Prostate gland (tissue), 2 donors: ENCODE data around the gene GPC5.

ENCODE experiments used
- CTCF ChIP-seq, 4 experiments: fragments of 200-600 bp in 2 of 4; fragments of 450-650 bp in 2 of 4; sonication (generic) in 2 of 4; IDR thresholded peaks; 1 replicate in 3 of 4; 2 replicates in 1 of 4; pipeline ENCODE4 v1.5.1; 2016 to 2019; ENCODE audit warnings: antibody characterized with exemption in 4 of 4, mild to moderate bottlenecking in 2 of 4, moderate library complexity in 2 of 4
- POLR2A ChIP-seq: fragments of 450-650 bp; IDR thresholded peaks from one replicate; pipeline ENCODE4 v1.6.1; 2016; ENCODE audit warnings: antibody characterized with exemption, mild to moderate bottlenecking
- POLR2AphosphoS5 ChIP-seq: sonication (generic); formaldehyde crosslinking; IDR thresholded peaks from one replicate; pipeline ENCODE4 v1.6.1; 2017; ENCODE audit warnings: antibody characterized with exemption

- TF ChIP-seq CTCF (IDR thresholded peaks at IDR 0.05): no peak
- no peak for TF ChIP-seq POLR2A
- no peak for TF ChIP-seq POLR2AphosphoS5
Observed at GRCh38 chr13:92510416-92510815, 1112.0 kb downstream of the GPC5 start.
